ENCODE measurements around the gene SAMD4B. TPM values are rescaled to one million over a fixed set of nuclear protein-coding genes. Genes with fewer than 3 reads are reported as not detected.

Gene SAMD4B
- total RNA-seq, 1 experiment from 2014 or later = 164 TPM

DNA sequence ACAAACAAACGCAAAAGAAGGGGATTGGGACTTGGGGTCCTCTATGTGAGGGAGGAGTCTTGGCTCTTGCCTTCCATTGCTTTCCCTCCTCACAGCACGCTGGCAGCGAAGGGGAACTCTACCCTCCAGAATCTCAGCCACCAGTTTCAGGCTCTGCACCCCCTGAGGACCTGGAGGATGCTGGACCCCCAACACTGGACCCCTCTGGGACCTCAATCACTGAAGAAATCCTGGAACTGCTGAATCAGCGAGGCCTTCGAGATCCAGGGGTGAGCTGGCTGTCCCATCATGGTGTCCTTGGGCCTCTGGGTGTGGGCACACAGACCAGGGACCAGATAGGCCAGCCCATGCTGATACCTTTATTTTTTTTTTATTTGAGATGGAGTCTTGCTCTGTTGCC lies 79.8 kb downstream of the SAMD4B start:
- no peaks in the 10 kb centered on the region for H3K9me3 Mint-ChIP-seq
- H3K27me3 Mint-ChIP-seq (ENCODE audit: low read depth) = no peaks in the 10 kb centered on the region
- no peak for TF ChIP-seq ZBTB21 (CRISPR knock-in tag; IDR thresholded peaks at IDR 0.05; ENCODE audit: borderline replicate concordance)
- TF ChIP-seq, protein P1, sequence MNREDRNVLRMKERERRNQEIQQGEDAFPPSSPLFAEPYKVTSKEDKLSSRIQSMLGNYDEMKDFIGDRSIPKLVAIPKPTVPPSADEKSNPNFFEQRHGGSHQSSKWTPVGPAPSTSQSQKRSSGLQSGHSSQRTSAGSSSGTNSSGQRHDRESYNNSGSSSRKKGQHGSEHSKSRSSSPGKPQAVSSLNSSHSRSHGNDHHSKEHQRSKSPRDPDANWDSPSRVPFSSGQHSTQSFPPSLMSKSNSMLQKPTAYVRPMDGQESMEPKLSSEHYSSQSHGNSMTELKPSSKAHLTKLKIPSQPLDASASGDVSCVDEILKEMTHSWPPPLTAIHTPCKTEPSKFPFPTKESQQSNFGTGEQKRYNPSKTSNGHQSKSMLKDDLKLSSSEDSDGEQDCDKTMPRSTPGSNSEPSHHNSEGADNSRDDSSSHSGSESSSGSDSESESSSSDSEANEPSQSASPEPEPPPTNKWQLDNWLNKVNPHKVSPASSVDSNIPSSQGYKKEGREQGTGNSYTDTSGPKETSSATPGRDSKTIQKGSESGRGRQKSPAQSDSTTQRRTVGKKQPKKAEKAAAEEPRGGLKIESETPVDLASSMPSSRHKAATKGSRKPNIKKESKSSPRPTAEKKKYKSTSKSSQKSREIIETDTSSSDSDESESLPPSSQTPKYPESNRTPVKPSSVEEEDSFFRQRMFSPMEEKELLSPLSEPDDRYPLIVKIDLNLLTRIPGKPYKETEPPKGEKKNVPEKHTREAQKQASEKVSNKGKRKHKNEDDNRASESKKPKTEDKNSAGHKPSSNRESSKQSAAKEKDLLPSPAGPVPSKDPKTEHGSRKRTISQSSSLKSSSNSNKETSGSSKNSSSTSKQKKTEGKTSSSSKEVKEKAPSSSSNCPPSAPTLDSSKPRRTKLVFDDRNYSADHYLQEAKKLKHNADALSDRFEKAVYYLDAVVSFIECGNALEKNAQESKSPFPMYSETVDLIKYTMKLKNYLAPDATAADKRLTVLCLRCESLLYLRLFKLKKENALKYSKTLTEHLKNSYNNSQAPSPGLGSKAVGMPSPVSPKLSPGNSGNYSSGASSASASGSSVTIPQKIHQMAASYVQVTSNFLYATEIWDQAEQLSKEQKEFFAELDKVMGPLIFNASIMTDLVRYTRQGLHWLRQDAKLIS (CRISPR knock-in tag; IDR thresholded peaks at IDR 0.05; ENCODE audit: borderline replicate concordance) = no peak
- TF ChIP-seq, protein P2, sequence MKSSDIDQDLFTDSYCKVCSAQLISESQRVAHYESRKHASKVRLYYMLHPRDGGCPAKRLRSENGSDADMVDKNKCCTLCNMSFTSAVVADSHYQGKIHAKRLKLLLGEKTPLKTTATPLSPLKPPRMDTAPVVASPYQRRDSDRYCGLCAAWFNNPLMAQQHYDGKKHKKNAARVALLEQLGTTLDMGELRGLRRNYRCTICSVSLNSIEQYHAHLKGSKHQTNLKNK (CRISPR knock-in tag; IDR thresholded peaks at IDR 0.05) = no peak
- no peak for TF ChIP-seq HMGA2 (CRISPR knock-in tag; IDR thresholded peaks at IDR 0.05)
- TF ChIP-seq, protein P3, sequence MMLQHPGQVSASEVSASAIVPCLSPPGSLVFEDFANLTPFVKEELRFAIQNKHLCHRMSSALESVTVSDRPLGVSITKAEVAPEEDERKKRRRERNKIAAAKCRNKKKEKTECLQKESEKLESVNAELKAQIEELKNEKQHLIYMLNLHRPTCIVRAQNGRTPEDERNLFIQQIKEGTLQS (CRISPR knock-in tag; conservative IDR thresholded peaks at IDR 0.05) = no peak
- TF ChIP-seq CREM (CRISPR knock-in tag; IDR thresholded peaks at IDR 0.05) = no peak
- TF ChIP-seq, protein P4, sequence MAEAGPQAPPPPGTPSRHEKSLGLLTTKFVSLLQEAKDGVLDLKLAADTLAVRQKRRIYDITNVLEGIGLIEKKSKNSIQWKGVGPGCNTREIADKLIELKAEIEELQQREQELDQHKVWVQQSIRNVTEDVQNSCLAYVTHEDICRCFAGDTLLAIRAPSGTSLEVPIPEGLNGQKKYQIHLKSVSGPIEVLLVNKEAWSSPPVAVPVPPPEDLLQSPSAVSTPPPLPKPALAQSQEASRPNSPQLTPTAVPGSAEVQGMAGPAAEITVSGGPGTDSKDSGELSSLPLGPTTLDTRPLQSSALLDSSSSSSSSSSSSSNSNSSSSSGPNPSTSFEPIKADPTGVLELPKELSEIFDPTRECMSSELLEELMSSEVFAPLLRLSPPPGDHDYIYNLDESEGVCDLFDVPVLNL (CRISPR knock-in tag; IDR thresholded peaks at IDR 0.05; ENCODE audit: borderline replicate concordance, low read depth) = no peak
- TF ChIP-seq RORB (CRISPR knock-in tag; IDR thresholded peaks at IDR 0.05) = no peak
- TF ChIP-seq NFATC4 (CRISPR knock-in tag; IDR thresholded peaks at IDR 0.05) = no peak
- TF ChIP-seq, protein P5, sequence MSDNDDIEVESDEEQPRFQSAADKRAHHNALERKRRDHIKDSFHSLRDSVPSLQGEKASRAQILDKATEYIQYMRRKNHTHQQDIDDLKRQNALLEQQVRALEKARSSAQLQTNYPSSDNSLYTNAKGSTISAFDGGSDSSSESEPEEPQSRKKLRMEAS (CRISPR knock-in tag; IDR thresholded peaks at IDR 0.05) = no peak
- no peak for TF ChIP-seq ZNF263 (CRISPR knock-in tag; IDR thresholded peaks at IDR 0.05; ENCODE audit: low read depth)
- TF ChIP-seq, protein P6, sequence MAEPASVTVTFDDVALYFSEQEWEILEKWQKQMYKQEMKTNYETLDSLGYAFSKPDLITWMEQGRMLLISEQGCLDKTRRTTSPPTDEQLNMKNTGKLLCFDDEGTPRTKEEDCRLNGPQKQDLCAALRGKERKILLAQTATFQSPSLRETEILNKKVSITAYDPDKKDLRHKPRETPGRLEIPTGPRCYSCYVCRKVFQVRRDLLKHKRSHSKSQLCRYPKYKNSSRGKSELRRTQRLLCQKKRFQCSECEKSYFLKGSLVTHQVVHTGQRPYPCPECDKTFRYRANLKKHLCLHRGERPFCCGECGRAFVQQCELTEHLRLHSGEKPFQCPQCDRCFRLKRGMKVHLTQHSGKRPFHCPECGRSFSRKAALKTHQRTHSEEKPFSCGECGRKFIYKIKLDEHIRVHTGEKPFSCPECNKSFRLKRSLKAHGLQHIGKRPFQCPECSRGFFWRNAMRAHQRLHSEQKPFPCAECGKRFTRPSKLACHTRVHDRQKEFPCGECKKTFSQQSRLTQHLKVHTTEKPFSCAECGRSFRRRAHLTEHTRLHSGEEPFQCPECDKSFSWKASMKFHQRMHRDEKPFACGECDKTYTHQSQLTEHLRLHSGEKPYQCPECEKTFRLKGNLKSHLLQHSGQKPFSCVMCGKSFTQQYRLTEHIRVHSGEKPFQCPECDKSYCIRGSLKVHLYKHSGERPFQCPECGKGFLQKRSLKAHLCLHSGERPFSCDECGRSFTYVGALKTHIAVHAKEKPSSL (CRISPR knock-in tag; conservative IDR thresholded peaks at IDR 0.05) = no peak
- TF ChIP-seq EMX1 (CRISPR knock-in tag; IDR thresholded peaks at IDR 0.05) = no peak
- TF ChIP-seq, protein P7, sequence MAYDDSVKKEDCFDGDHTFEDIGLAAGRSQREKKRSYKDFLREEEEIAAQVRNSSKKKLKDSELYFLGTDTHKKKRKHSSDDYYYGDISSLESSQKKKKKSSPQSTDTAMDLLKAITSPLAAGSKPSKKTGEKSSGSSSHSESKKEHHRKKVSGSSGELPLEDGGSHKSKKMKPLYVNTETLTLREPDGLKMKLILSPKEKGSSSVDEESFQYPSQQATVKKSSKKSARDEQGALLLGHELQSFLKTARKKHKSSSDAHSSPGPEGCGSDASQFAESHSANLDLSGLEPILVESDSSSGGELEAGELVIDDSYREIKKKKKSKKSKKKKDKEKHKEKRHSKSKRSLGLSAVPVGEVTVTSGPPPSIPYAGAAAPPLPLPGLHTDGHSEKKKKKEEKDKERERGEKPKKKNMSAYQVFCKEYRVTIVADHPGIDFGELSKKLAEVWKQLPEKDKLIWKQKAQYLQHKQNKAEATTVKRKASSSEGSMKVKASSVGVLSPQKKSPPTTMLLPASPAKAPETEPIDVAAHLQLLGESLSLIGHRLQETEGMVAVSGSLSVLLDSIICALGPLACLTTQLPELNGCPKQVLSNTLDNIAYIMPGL (CRISPR knock-in tag; IDR thresholded peaks at IDR 0.05) = no peak
- TF ChIP-seq, protein P8, sequence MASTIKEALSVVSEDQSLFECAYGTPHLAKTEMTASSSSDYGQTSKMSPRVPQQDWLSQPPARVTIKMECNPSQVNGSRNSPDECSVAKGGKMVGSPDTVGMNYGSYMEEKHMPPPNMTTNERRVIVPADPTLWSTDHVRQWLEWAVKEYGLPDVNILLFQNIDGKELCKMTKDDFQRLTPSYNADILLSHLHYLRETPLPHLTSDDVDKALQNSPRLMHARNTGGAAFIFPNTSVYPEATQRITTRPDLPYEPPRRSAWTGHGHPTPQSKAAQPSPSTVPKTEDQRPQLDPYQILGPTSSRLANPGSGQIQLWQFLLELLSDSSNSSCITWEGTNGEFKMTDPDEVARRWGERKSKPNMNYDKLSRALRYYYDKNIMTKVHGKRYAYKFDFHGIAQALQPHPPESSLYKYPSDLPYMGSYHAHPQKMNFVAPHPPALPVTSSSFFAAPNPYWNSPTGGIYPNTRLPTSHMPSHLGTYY (CRISPR knock-in tag; IDR thresholded peaks at IDR 0.05) = no peak
- no peak for TF ChIP-seq ATF1 (CRISPR knock-in tag; IDR thresholded peaks at IDR 0.05)
- TF ChIP-seq GABPB1 (CRISPR knock-in tag; IDR thresholded peaks at IDR 0.05) = no peak
- ATAC-seq = no peak
- DNase-seq (ENCODE audit: low spot score) = no peak
- CTCF ChIA-PET = interaction anchor here (1.3 kb wide), 1 partner anchor 52 kb away, joined by 7 read pairs; no protein-coding TSS in a partner anchor
- 0 out of 2 replicates have a peak, but pooled peaks cover 4% of the 10 kb centered on the region for H3K4me1 Mint-ChIP-seq
- no peak overlapping the region for H3K4me3 Mint-ChIP-seq
- POLR2A ChIA-PET = interaction anchor here (1.7 kb wide), 1 partner anchor 14 kb away, joined by 8 read pairs; the partner anchor contains the start of gene RPS16
- H3K27ac Mint-ChIP-seq = no peak overlapping the region
- H3K36me3 Mint-ChIP-seq = peaks cover 40% of the 10 kb centered on the region

Data from WTC11 (cell line).